GM12874 (cell line): ENCODE data around the gene NR6A1.

Source experiments
- CTCF ChIP-seq: IDR thresholded peaks from 2 replicates; pipeline ENCODE4 v1.5.1; 2011; ENCODE audit warnings: low read depth, mild to moderate bottlenecking, control low read depth, low read length, moderate library complexity; ENCODE audit not compliant: insufficient read depth

The NR6A1 gene

GRCh38 chr9:124741149-124741548, 30.0 kb downstream of the NR6A1 start:
- TF ChIP-seq CTCF, result no peak

DNA sequence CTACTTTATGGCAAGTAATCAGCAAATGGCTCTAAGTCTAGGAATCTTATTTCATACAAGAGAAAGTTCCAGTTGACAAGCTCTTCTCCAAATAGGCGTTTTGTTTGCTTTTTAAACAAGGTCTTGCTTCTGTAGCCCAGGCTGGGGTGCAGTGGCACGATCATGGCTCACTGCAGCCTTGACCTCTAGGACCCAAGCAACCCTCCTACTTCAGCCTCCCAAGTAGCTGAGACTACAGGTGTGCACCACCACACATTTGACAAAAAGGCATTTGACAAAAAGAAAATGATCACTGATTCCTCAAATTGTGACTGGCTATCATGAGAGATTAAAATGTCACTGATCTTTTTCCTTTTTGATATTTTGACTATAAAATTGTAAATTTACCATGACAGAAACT, 31.8 kb downstream of the NR6A1 start:
- TF ChIP-seq CTCF, result no peak

GRCh38 chr9:124735121-124735520, 36.0 kb downstream of the NR6A1 start:
- TF ChIP-seq CTCF, result no peak

GRCh38 chr9:124733964-124734740, 37.0 kb downstream of the NR6A1 start:
- no peak for TF ChIP-seq CTCF

DNA sequence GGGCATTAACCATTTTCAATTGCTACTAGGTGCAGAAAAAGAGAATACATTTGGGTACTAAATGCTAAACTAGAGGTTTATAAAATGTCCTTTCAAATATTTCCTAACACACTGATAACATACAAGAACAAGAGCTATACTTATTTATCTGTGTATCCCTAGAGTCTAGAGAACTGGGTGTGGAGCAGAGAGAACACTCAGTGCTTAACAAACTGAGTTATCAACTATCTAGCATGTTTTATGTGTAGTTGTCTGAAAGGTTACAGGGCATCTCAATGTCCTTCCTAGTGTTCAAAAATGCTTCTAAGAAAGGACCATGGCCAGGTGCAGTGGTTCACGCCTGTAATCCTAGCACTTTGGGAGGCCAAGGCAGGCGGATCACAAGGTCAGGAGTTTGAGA, 40.3 kb downstream of the NR6A1 start:
- no peak for TF ChIP-seq CTCF

GRCh38 chr9:124726886-124727285, 44.2 kb downstream of the NR6A1 start:
- TF ChIP-seq CTCF, result no peak

GRCh38 chr9:124725068-124725452, 46.1 kb downstream of the NR6A1 start:
- no peak for TF ChIP-seq CTCF
